OCI-M2 (cell line): Measurements from ENCODE around the gene DSG2.
"Not testable (repeated sequence)": the region's sequence is repeated elsewhere in the genome, so short reads cannot be mapped to it uniquely, and the experiment has no call there.

Experiments used
- DNase-seq: peaks from one replicate; lab custom pipeline; 2025; ENCODE audit not compliant: unreplicated experiment; lab: John Stamatoyannopoulos, UW

Gene DSG2

GRCh38 chr18:31498574-31499524 lies 872 bp downstream of the DSG2 start:
- no peak for DNase-seq

GRCh38 chr18:31500051-31500688 lies 2.2 kb downstream of the DSG2 start:
- no peak for DNase-seq

- no peak for DNase-seq
These were observed 5.0 kb downstream of the DSG2 start for GRCh38 chr18:31503011-31503410.

GRCh38 chr18:31504455-31505147 lies 6.6 kb downstream of the DSG2 start:
- DNase-seq = no peak

GRCh38 chr18:31505156-31505555 lies 7.2 kb downstream of the DSG2 start:
- no peak for DNase-seq

- DNase-seq = no peak
These were observed 8.2 kb downstream of the DSG2 start for GRCh38 chr18:31506024-31506742.

GRCh38 chr18:31507124-31507523 lies 9.1 kb downstream of the DSG2 start:
- not testable (repeated sequence) for DNase-seq

GRCh38 chr18:31508781-31509180 lies 10.8 kb downstream of the DSG2 start:
- no peak for DNase-seq

- DNase-seq = no peak
These were observed 11.6 kb downstream of the DSG2 start for GRCh38 chr18:31509571-31509970.

GRCh38 chr18:31510319-31510718 lies 12.3 kb downstream of the DSG2 start:
- DNase-seq = no peak

GRCh38 chr18:31511098-31511497 lies 13.1 kb downstream of the DSG2 start:
- no peak for DNase-seq

GRCh38 chr18:31512203-31512764 lies 14.3 kb downstream of the DSG2 start:
- no peak for DNase-seq

- DNase-seq = no peak
These were observed 15.4 kb downstream of the DSG2 start for GRCh38 chr18:31513189-31513935.

GRCh38 chr18:31516437-31516836 lies 18.5 kb downstream of the DSG2 start:
- no peak for DNase-seq

- DNase-seq = no peak
These were observed 28.4 kb downstream of the DSG2 start for GRCh38 chr18:31526374-31526773.

- DNase-seq = no peak
These were observed 35.3 kb downstream of the DSG2 start for GRCh38 chr18:31533236-31533635.

GRCh38 chr18:31538837-31539236 lies 40.9 kb downstream of the DSG2 start:
- no peak for DNase-seq

GRCh38 chr18:31546476-31546875 lies 48.5 kb downstream of the DSG2 start:
- no peak for DNase-seq

GRCh38 chr18:31548853-31549252 lies 50.9 kb downstream of the DSG2 start:
- DNase-seq = no peak

GRCh38 chr18:31549416-31549815 lies 51.4 kb downstream of the DSG2 start:
- DNase-seq = no peak
